Measurements from ENCODE around the gene MIB2.
A peak's percentile ranks its signal among the peaks of the same experiment; 100 is the strongest.

- TF ChIP-seq POLR2A (IDR thresholded peaks at IDR 0.05; ENCODE audit: low read depth) (peak; percentile 71), CTCF (IDR thresholded peaks at IDR 0.05) (no peak), POLR2AphosphoS5 (IDR thresholded peaks at IDR 0.05) (peak; percentile 92 to 94), EP300 (IDR thresholded peaks at IDR 0.05) (no peak)
Observed at GRCh38 chr1:1615256-1616044, at the start of gene MIB2.
